Measurements from ENCODE around the gene GPC5.

DNA sequence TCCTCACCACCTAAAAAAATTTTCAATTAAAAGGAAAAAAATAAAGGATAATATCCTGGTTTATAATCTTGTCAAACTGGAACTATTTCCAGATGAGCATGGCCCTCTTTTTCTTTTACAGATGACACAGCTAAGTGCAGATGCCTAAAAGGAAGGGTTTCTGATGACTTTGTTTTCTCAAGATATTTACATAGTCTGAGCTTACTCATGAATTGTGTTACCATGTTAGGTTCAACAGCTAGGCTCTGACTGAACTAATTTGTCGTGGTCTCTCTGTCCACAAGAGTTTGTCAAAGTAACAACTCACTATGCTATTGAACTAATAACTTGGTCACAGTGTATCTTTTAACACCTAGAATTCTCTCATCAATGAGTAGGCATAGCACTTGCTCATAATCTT, 780.8 kb downstream of the GPC5 start:
- TF ChIP-seq USF2 (IDR thresholded peaks at IDR 0.05; ENCODE audit: low read length), result no peak
- TF ChIP-seq TAF1 (IDR thresholded peaks at IDR 0.05; ENCODE audit: low read depth, low read length), result no peak
- no peak for TF ChIP-seq POLR2AphosphoS5 (IDR thresholded peaks at IDR 0.05; ENCODE audit: low read depth, low read length)
- TF ChIP-seq CTCF (IDR thresholded peaks at IDR 0.05; ENCODE audit: control extremely low read depth in 1 of 3, insufficient read depth in 1 of 3, low read depth in 1 of 3, low read length in 3 of 3), result no peak
- TF ChIP-seq ATF3 (IDR thresholded peaks at IDR 0.05; ENCODE audit: insufficient read depth, low read depth, low read length), result no peak

Measured in H1 (cell line).